Duodenal mucosa (tissue), 2 donors: ENCODE measurements around the gene NFKB1.
A peak's percentile ranks its signal among the peaks of the same experiment; 100 is the strongest.
"Not testable (repeated sequence)": the region's sequence is repeated elsewhere in the genome, so short reads cannot be mapped to it uniquely, and the experiment has no call there.

ENCODE experiments used
- H3K27ac ChIP-seq: one replicate; pipeline ENCODE4 v1.7.0; 2013; ENCODE audit warnings: low read depth, low read length
- H3K27me3 ChIP-seq, 2 donors: one replicate each; pipeline ENCODE4 v1.7.0; 2013; ENCODE audit warnings: low read length in 2 of 2, control low read depth in 1 of 2; ENCODE audit not compliant: insufficient read depth in 2 of 2, control insufficient read depth in 1 of 2
- H3K36me3 ChIP-seq, 2 donors: one replicate each; pipeline ENCODE4 v1.7.0; 2013; ENCODE audit warnings: low read length in 2 of 2, control low read depth in 1 of 2; ENCODE audit not compliant: insufficient read depth in 2 of 2, control insufficient read depth in 1 of 2
- H3K4me1 ChIP-seq, 2 donors: one replicate each; pipeline ENCODE4 v1.7.0; 2013; ENCODE audit warnings: low read length in 2 of 2, control low read depth in 1 of 2; ENCODE audit not compliant: insufficient read depth in 2 of 2, control insufficient read depth in 1 of 2
- H3K4me3 ChIP-seq, 2 donors: one replicate each; pipeline ENCODE4 v1.7.0; 2013; ENCODE audit warnings: low read length in 2 of 2, low read depth in 1 of 2
- H3K9ac ChIP-seq, 2 donors: one replicate each; pipeline ENCODE4 v1.7.0; 2013; ENCODE audit warnings: low read length in 2 of 2, low read depth in 1 of 2
- H3K9me3 ChIP-seq, 2 donors: one replicate each; pipeline ENCODE4 v1.7.0; 2013; ENCODE audit warnings: low read length in 2 of 2, control low read depth in 1 of 2; ENCODE audit not compliant: control insufficient read depth in 1 of 2

Gene NFKB1

DNA sequence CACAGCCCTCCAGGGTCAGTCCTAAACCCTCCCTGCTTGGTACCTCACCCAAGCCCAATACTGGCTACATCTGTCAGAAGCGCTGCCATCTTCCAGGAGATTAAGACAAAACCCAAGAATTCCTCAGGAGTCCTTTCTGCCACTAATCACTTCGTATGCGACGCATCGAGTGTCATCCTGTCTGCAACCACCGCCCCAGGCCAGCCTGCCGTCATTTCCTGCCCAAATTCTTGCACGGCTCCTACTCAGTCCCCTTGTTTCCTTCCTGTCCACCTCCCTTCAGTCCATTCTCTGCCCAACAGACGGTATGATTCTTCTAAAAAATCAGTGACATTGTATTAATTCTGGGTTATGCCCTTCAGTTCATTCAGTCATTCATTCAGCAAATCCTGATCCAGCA, 113.6 kb downstream of the NFKB1 start:
- H3K27me3 ChIP-seq = no peaks in the 10 kb centered on the region

DNA sequence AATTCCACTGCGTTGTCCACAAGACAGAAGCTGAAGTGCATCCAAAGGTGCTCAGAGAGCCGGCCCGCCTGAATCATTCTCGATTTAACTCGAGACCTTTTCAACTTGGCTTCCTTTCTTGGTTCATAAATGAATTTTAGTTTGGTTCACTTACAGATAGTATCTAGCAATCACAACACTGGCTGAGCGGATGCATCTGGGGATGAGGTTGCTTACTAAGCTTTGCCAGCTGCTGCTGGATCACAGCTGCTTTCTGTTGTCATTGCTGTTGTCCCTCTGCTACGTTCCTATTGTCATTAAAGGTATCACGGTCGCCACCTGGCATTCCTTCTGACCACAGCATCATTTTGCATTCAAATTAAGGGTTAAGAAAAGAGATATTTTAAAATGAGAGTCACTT, 115.5 kb downstream of the NFKB1 start:
- H3K36me3 ChIP-seq = peaks cover 44 to 52% of the 10 kb centered on the region in 2 donors
- H3K9ac ChIP-seq = no peak overlapping the region
- H3K27ac ChIP-seq = no peak overlapping the region
- no peaks in the 10 kb centered on the region for H3K27me3 ChIP-seq
- no peak overlapping the region for H3K4me3 ChIP-seq
- H3K4me1 ChIP-seq = peaks cover 3 to 25% of the 10 kb centered on the region in 2 donors
- H3K9me3 ChIP-seq = no peaks in the 10 kb centered on the region

More for the DNA sequence above, 113.6 kb downstream of the NFKB1 start:
- Histone ChIP-seq H3K9me3 (no peaks in the 10 kb centered on the region), H3K36me3 (peaks cover 50 to 69% of the 10 kb centered on the region in 2 donors), H3K4me1 (peaks cover 0 to 11% of the 10 kb centered on the region in 2 donors), H3K4me3 (peak overlapping the region; percentile 7 to 21), H3K27ac (no peak overlapping the region), H3K9ac (no peak overlapping the region)

DNA sequence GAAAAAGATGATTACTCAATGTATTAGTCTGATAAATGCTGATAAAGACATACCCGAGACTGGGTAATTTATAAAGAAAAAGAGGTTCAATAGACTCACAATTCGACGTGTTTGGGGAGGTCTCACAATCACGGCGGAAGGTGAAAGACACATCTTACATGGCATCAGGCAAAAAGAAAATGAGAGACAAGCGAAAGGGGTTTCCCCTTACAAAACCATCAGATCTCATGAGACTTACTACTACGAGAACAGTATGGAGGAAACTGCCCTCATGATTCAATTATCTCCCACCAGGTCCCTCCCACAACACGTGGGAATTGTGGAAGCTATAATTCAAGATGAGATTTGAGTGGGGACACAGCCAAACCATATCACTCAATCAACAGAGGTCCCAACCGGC, 117.9 kb downstream of the NFKB1 start:
- H3K27ac ChIP-seq, H3K9me3 ChIP-seq, H3K4me3 ChIP-seq, H3K27me3 ChIP-seq, H3K9ac ChIP-seq: not testable (repeated sequence)
- Histone ChIP-seq H3K36me3 (peaks cover 23 to 28% of the 10 kb centered on the region in 2 donors), H3K4me1 (peaks cover 8 to 26% of the 10 kb centered on the region in 2 donors)

DNA sequence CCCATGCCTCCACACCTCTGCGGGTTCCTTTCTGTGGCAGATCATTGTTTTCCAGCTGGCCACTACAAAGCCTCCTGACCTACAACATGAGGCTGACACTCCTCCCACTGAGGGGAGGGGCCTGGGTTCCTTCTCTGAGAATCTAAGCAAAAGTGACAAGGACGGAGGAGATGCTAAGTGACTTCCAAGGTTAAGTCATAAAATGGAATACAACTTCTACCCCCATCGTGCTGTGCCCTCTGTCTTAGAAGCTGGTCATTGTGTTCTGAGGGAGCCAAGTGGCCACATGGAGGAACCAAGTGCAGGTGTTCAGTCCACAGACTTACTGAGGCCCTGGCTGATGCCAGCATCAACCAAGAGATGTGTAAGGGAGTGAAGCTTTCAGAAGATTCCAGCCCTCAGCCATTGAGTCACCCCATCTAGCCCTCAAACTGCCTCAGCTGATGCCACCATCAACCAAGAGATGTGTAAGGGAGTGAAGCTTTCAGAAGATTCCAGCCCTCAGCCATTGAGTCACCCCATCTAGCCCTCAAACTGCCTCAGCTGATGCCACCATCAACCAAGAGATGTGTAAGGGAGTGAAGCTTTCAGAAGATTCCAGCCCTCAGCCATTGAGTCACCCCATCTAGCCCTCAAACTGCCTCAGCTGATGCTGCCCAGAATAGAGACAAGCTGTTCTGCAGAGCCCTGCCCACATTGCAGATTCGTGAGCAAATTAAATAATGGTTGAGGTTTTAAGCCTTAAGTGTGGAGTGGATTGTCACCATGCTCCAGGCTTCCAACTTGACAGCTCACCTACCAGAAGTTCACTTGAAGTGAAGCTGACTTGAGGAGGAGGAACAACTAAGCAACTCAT, 118.8 kb downstream of the NFKB1 start:
- H3K27me3 ChIP-seq, H3K9me3 ChIP-seq, H3K27ac ChIP-seq: not testable (repeated sequence)
- peak overlapping the region; percentile 25 to 60 for H3K4me3 ChIP-seq
- peaks cover 8 to 36% of the 10 kb centered on the region in 2 donors for H3K4me1 ChIP-seq
- peak overlapping the region in 1 of 2 donors; percentile 16 for H3K9ac ChIP-seq
- H3K36me3 ChIP-seq = peaks cover 16 to 19% of the 10 kb centered on the region in 2 donors

DNA sequence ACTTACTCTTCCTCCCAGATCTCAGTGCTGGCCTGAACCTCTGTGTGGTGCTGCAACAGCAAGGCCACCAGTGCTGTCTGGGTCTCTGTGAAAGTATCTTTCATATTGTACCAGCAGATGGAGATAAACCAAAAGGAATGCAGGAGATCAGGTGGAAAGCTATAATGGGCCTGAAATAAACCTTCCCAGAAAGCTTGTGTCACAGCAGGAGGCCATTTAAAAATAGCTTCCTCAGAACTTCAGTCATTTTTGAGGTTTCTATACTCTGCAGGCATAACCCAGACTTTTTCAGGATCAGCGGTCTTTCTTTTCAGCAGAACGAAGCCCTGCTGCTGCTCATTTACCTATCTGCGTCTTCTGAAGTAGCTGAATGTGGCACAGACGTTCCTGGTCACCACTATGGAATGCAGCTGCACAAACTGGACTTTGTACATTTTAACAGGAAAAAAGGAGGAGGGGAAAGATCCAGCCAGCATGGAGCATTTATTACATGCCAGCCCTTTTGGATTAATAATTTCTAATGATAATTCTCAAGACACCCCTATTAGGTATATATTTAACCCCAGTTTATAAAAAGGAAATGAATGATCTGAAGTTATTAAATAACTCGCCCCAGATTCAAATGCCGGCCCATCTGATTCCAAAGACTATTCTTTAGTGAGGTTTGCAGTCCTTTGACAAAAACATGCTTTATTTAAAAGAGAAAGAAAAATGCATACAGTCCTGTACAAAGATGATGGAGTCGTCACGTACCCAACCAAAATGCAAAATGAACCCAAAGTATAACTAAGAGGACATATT, 119.7 kb downstream of the NFKB1 start:
- Histone ChIP-seq H3K36me3 (peaks cover 10 to 14% of the 10 kb centered on the region in 2 donors), H3K9ac (peak overlapping the region in 1 of 2 donors; percentile 16), H3K4me1 (peaks cover 8 to 39% of the 10 kb centered on the region in 2 donors), H3K9me3 (no peaks in the 10 kb centered on the region), H3K27me3 (no peaks in the 10 kb centered on the region), H3K27ac (no peak overlapping the region), H3K4me3 (peak overlapping the region; percentile 25 to 60)

DNA sequence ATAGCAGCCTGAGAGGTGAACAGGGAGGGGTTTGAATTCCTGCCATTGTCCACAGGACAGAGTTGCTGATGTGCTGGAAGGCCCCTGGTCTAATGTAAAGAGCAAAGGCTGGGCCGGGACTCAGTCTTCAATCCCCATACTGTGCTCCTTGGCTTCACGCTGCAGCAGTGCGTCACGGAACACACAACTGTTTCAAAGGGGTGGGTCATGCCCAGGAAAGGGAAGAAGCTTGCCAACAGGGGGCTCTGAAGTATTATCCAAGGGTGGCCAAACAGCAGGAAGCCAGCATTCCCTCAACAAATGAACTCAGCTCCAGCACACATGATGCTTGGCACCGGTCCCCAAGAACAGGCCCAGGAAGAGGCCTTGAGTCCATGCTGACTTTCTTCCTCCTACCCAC, 122.5 kb downstream of the NFKB1 start:
- no peaks in the 10 kb centered on the region for H3K9me3 ChIP-seq
- H3K4me1 ChIP-seq = peaks cover 8 to 39% of the 10 kb centered on the region in 2 donors
- H3K36me3 ChIP-seq = no peaks in the 10 kb centered on the region
- no peak overlapping the region for H3K4me3 ChIP-seq
- H3K9ac ChIP-seq = no peak overlapping the region
- no peaks in the 10 kb centered on the region for H3K27me3 ChIP-seq
- H3K27ac ChIP-seq = no peak overlapping the region

DNA sequence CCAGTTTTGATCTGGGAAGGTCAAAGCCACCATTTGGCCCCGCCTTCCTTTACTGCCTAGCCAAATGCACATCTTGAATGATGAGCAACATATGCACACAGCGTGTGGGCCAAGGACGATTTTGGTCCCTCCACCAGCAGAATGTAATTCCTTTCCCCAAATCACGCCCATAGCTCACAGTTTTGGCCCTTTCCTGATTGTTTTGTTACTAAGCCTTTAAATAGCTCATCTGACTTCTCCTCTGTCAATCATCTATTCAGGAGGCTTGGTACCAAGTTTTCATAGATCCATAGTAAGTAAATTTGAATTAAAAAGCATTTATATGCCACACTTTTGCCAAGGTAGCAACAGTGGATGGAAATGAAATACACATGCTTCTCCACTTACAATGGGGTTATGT, 123.3 kb downstream of the NFKB1 start:
- H3K27ac ChIP-seq = no peak overlapping the region
- peaks cover 8 to 38% of the 10 kb centered on the region in 2 donors for H3K4me1 ChIP-seq
- no peaks in the 10 kb centered on the region for H3K9me3 ChIP-seq
- no peaks in the 10 kb centered on the region for H3K27me3 ChIP-seq
- H3K9ac ChIP-seq = no peak overlapping the region
- no peaks in the 10 kb centered on the region for H3K36me3 ChIP-seq
- H3K4me3 ChIP-seq = no peak overlapping the region

DNA sequence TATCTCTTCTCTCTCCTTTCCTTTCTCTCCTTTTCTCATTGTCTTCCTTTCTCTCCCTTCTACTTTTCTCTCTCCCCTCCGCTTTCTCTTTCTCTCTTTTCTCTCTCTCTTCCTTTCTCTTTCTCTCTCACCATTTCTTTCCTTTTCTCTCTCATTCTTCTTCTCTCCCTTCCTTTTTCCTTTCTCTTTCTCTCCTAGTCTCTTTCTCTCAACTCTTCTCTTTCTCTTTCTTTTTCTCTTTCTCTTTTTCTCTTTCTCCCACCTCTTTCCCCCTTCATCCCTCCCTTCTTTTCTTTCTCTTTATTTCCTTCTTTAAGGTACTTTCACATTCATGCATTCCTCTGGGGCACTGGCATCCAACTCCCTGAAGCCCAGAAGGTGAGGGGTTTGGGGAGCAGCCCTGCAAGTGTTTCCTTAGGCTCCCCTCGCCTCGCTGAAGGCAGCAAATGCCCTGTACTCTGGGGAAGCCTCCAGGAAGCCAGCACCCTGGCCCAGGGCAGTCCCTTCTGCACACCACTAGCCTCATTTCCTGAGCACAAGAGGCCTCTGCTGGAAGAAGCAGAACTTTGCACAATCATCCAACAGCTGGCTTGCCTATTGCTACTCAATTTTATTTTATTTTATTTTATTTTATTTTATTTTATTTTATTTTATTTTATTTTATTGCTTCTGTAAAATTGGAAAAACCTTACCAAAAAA, 124.2 kb downstream of the NFKB1 start:
- Histone ChIP-seq H3K9ac (no peak overlapping the region), H3K4me1 (peaks cover 5 to 30% of the 10 kb centered on the region in 2 donors), H3K27me3 (no peaks in the 10 kb centered on the region), H3K4me3 (no peak overlapping the region), H3K9me3 (no peaks in the 10 kb centered on the region), H3K36me3 (no peaks in the 10 kb centered on the region), H3K27ac (no peak overlapping the region)

DNA sequence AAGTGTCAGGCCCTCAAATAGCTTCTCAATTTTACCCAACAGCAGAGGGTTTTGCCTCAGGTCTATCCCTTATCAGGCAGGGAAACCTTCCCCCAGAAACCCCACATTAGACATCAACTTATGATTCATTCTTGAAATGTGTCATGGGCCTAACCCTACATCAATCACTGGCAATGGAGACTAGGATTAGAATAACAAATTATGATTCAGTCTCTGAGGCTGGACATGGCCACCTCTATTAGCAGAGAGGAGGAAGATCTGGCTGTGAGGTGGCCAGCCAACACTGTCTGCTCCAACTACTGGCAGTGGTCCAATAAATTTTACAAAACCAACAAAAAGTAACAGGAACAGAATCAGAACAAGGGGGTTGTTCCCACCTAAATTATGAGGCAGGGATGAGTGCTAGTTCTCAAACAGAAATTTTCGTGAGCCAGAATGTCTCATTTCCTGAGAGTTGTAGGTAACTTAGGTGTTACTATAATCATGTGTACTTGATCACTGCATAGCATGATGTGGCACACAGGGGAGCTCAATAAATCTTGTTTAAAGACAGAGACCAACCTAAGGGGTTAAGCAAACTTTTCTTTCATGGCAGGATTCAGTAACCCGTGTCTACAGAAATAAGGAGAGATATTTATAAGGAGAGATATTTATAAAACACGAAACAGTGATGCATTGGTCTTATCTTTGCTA, 126.8 kb downstream of the NFKB1 start:
- no peaks in the 10 kb centered on the region for H3K9me3 ChIP-seq
- H3K27me3 ChIP-seq = no peaks in the 10 kb centered on the region
- no peak overlapping the region for H3K4me3 ChIP-seq
- peaks cover 0 to 15% of the 10 kb centered on the region in 2 donors for H3K4me1 ChIP-seq
- no peak overlapping the region for H3K9ac ChIP-seq
- no peak overlapping the region for H3K27ac ChIP-seq
- H3K36me3 ChIP-seq = peaks cover 6 to 7% of the 10 kb centered on the region in 2 donors
